ENCODE results near the gene HNMT.

DNA sequence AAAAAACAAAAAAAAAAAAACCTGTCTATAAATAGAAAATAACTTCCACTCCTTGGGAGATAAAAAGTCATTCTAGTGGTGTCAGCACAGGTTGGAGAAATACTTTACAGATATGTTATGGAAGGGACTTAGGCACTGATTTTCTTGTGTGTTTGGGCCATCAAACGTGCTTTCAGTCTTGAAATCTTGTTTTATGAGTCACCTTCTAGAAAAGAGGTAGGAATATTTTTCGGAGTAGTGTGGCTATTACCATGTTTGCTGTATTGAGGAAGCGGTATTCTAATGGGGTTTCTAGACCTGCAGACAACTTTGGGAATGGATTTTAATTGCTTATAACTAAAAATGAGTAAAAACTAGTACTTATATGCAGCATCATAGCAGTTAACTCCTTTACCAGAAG lies 12.0 kb downstream of the HNMT start:
- TF ChIP-seq, protein P1, sequence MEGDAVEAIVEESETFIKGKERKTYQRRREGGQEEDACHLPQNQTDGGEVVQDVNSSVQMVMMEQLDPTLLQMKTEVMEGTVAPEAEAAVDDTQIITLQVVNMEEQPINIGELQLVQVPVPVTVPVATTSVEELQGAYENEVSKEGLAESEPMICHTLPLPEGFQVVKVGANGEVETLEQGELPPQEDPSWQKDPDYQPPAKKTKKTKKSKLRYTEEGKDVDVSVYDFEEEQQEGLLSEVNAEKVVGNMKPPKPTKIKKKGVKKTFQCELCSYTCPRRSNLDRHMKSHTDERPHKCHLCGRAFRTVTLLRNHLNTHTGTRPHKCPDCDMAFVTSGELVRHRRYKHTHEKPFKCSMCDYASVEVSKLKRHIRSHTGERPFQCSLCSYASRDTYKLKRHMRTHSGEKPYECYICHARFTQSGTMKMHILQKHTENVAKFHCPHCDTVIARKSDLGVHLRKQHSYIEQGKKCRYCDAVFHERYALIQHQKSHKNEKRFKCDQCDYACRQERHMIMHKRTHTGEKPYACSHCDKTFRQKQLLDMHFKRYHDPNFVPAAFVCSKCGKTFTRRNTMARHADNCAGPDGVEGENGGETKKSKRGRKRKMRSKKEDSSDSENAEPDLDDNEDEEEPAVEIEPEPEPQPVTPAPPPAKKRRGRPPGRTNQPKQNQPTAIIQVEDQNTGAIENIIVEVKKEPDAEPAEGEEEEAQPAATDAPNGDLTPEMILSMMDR (conservative IDR thresholded peaks at IDR 0.05; ENCODE audit: low read length): no peak
- no peak for TF ChIP-seq EZH2phosphoT487 (IDR thresholded peaks at IDR 0.05; ENCODE audit: borderline replicate concordance)

Data from Loucy (cell line).